Stimulated activated CD4-positive, alpha-beta T cell treated with anti-CD3 and anti-CD28 coated beads, Interleukin-2, amount 100 ng/mL, for 4 hours (primary cell): ENCODE measurements around the gene TMEM266.

Source experiments
- DNase-seq: peaks from one replicate; pipeline ENCODE4 v3.0.0-alpha.2; 2020; ENCODE audit warnings: low read depth

The TMEM266 gene

DNA sequence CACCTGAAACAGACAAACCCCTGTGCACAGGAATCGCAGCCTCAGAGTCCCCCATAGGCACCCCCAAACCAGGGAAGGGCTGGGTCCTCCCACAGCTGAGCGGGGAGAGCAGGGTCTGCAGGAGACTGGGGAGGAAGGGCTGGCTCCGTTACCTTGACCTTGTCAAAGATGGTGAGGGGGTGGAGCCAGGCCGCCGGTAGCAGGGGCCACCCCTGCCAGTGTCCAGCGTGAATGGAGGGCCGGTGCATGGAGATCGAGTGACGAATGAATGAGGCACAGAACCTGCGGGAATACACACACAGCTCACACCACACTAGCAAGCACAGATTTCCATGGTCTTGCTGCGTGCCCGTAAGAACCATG, 102.2 kb downstream of the TMEM266 start:
- DNase-seq, result no peak

DNA sequence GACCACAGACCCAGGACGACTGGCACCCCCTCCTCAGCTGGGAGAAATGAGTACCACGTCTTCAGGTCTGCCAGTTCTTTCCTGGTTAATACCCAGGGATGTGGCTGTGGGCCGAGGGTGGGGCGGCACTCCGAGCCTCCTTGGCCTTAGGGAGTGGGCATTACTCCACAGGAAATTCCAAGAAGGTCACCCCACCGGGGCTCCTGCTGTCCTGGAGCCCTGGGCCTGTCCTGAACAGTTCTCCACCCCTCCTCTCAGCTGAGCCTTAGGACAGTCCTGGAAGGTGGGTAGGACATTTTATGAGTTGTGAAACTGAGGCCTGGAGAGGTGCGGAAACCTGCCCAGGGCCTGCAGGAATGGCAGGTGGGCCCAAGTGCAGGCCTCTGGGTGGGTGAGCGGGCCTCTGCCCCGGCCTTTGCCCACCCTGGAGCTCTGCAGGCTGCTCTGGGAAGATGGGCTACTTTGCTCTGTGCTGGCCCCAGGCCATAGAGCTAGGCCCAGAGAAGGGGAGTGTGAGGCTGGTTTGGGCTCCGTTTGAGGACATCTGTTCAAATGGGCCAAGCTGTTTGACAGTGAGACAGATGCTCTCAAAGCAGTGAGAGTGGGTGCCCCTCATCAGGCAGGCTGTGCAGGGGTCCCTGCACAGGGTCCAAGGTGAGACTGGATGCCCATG, 103.1 kb downstream of the TMEM266 start:
- DNase-seq, result no peak

DNA sequence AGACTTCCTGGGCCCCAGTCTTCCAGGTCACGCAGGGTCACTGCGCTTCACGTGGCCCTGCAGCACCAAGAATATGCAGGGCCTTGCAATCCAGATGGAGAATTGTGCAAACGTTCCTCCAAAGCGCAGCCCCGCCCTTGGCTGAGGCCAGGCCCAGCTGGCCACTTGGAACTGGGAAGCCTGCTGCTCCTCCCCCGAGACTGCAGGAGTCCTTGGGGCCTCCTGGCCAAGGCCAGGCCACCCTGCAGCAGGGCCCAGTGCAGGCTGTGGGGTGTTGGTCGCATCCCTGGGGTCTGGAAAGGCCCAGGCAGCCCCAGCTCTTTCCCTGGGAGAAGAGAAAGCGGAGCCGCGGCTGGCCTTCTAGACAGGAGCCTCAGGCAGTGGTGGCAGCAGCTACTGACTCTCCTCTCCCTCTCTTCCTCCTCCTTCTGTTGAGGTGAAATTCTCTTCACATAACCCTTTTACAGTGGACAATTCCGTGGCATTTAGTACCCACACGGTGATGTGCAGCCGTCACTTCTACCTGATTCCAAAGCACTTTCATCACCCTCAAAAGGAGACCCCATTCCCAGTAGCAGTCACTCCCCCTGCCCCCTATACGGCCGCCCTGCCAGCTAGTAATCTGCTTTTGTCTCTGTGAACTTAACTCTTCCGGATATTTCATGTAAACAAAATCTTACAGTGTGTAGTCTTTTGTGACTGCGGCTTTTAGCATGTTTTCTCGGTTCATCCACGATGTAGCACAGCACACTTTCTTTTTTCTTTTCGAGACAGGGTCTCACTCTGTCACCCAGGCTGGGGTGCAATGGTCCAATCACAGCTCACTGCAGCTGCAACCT, 103.9 kb downstream of the TMEM266 start:
- DNase-seq, result no peak

DNA sequence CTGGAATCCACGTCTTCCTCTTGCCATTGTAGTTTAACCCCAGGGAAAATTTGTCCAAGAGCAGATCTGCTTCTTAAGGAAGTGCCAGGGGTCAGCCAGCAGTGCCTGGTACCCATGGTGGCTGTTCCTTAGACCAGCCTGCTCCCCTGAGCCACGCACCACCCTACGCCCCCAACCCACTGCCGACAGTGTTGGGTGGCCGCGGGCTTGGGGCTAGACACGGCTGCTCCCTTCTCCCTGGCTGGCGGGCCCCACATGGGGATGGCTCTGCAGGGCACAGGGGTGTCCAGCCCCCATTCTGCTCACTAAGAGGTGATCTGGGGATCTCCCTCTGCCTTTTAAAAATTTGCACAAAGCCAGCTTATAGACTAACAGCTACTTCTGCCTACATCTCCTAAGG, 104.8 kb downstream of the TMEM266 start:
- no peak for DNase-seq

DNA sequence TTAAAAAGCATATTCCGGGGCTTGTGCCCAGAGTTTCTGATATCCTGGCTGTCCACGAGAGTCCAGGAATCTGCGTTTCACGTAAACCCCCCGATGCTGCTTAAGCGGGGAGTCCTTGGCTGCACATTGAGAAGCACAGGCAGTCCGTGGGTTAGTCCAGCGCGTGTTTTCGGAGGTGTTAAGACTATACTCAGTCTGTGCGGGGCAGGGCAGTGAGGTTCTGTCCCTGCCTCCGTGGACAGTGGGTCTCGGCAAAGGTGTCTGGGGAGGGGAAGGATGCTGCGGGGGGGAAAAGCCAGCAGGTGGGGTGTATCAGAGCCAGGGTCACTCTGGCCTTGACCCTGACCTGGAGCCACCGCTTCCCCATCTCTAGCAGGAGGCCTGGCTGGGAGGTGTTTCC, 106.2 kb downstream of the TMEM266 start:
- no peak for DNase-seq

DNA sequence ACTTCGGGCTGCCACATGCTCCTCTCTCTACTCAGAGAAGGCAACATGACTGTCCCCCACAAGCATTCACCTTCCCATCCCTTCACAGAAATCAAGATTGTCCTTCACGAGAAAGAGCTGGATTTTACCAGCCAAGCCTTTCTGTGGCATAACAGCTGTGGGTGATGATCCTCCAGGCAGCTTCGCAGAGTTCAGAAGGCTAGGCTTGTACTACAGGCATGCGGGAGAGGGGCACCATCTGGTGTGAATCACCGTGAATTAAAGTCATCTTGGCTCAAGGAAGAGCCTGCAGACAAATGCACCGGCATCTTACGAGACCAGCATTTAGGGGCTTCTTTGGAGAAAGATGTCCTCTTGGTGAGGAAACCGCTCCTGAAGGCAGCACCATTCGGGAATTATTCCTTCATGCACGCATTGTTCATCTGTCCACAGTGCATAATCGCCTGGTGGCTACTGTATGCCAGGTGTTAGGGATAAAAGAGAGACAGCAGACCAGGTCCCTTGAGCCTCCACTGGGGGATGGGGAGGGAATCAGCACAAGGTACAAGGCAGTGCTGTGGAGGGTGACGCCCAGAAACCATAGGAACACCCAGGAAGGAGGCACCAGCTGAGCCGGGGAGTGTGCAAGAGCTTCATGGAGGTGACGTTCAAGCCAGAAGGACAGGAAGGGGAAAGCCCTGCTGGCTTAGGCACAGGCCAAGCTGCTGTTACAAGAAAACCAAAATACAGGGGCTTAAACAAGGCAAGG, 108.6 kb downstream of the TMEM266 start:
- no peak for DNase-seq

DNA sequence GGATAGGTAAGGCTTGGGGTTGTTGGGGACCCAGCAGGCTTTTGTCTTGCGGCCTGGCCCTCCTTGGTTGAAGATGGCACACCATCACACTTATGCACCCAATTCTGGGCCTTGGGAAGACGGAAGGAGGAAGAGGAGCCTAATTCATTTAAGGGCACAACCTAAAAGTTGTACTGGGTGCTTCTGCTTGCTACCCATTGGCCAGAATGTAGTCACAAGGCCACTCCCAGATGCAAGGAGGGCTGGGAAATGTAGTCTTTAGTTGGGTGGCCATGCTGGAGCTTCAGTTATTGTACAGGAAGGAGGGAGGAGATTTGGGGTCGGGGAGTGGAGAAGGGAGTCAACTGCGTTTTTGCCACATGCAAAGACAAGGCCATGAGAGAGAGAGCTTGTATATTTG, 109.2 kb downstream of the TMEM266 start:
- DNase-seq, result no peak

DNA sequence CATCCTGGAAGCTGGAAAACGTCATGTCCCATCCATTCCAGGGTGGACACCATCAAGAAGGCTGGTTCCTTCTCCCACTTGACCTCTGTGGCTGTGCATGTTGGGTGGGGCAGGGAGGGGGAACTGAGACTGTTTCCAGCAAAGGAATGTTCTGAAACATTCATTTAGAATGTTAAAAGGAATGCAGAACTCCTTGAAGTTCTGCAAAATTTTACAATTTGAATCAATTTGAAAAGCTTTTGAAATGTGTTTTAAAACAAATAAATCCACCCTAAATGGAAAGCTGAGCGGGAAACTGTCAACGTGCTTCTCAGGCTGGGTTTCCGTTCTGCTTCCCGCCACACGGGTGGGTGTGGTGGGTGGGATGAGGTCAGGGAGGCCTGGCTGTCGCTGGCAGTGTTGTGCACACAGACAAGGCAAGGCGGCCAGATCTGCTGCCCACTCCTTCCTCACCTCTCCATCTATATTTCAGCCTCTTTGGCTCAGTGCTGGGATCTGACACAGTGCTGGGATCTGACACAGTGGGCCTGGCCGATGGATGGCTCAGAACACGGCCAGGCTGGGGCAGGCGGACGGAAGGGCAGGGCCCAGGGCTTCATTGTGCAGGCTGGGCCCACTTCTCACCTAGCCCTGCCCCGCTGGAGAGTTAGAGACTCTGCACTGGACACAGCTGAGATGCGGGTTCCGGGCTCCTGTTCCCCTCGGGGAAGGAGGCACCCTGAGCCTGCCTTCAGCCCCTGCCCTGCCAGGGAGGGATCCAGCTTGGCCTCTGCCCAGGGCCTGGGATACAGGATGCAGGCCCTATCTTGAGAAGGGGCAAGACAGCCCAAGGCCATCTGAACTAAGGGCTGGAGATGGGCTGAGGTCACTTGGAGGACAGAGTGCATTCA, 110.4 kb downstream of the TMEM266 start:
- DNase-seq, result no peak

DNA sequence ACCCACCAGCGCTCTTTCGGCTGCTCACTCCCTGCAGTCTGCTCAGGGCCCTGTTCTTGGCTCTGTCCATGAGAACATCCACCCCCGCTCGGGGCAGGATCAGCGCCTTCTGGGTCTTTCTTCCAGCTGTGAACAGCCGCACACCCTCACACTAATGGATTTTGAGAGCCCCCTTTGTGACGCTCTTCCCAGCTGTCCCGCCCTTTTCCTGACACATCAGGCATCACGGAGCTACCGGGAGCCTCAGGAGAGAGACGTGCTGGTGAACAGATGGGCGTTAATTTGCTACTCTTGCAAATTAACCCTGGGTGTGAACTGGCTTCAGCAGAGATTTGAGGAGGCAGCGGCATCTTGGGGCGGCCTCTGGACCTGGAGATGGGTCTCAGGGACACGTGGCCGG, 113.0 kb downstream of the TMEM266 start:
- DNase-seq, result no peak

DNA sequence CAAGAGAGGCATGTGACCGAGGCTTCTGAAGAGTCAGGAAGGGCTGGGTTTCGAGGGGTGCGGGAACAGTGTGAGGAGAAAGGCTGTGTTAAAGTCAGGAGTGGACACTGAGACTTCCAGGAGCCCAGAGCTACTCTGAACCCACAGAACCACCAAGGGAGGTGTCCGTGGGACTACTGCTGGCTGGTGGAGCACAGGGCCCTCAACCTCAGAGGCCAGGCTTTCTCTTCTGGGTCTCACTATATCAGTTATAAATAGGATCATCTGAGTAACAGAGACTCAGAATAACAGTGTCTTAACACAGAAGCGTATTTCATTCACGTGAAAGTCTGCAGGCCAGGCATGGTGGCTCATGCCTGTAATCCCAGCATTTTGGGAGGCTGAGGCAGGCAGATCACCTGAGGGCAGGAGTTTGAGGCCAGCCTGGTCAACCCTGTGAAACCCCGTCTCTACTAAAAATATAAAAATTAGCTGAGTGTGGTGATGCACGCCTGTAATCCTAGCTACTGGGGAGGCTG, 113.6 kb downstream of the TMEM266 start:
- no peak for DNase-seq

DNA sequence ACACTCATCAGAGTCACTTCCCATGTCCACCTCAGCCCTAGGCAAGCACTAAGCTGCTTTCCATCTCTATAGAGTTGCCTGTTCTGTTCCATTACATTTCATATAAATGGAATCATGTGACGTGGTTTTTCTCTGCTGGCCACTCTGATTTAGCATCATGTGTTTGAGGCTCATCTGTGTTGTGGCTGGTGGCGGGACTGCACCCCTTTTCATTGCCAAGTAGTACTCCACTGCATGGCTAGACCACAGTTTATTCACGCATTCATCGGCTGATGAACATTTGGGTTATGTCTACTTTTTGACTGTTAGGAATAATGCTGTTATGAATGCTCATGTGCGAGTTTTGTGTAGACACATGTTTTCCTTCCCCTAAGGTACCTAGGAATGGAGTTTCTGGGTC, 114.9 kb downstream of the TMEM266 start:
- DNase-seq, result no peak

DNA sequence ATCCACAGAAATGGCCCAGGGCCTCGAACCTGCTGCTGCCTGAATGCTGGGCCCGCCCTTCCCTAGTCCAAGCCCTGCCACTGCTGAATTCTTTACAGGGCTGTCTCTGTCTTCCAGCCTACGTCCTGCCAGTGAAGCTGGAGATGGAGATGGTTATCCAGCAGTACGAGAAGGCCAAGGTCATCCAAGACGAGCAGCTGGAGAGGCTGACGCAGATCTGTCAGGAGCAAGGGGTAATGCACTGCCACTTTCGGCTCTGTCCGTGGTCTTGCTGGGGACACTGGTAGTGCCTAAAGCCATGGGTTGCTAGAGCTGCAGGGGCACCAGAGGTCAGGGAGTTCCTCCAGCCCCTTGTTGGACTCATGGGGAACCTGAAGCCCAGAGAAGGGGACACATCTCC, 115.7 kb downstream of the TMEM266 start:
- no peak for DNase-seq

DNA sequence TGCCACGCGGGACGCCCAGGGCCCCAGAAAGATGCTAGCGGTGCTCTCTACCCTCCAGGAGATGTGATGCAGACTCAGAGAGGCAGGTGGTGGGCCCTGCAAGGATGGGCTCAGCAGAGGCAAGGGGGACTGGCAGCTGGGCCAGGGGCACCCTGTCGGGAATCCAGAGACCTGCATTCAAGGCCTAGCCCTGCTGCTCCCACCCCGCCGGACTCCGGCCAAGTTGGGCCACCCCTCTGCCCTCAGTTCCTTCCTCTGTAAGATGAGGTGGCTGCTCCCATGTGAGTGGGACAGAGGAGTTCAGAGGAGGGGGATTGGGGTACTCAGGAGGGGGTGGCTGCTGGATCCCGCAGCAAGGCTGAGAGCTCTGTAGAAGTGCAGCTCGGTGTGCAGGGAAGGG, 116.3 kb downstream of the TMEM266 start:
- DNase-seq, result no peak

DNA sequence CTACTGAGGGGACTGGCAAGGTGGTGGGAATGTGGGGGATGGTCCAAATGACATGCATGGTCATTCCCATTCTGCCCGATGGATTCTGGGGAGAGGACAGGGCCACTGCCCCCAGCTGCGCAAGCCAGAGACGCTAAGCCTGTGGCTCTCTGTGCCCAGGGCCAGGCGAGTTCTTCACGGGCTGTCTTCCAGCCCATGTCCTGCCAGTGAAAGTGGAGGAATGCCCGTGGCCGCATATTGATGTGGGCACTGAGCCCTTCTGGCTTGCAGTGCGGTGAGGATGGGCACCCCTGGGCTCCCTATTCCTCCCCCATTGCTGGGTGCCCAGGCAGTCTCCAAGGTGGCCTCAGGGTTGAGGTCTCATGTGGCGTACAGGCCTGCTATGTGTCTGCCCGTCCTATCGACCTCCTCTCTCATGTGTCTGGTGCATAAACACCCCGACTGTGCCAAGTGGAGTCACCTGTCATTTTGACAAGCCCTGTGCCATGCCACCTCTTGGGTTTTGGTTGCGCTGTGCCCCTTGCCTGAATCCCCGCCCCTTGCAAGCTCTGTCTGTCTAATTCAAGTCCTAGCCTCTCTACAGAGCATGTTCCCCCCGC, 116.8 kb downstream of the TMEM266 start:
- DNase-seq, result no peak

DNA sequence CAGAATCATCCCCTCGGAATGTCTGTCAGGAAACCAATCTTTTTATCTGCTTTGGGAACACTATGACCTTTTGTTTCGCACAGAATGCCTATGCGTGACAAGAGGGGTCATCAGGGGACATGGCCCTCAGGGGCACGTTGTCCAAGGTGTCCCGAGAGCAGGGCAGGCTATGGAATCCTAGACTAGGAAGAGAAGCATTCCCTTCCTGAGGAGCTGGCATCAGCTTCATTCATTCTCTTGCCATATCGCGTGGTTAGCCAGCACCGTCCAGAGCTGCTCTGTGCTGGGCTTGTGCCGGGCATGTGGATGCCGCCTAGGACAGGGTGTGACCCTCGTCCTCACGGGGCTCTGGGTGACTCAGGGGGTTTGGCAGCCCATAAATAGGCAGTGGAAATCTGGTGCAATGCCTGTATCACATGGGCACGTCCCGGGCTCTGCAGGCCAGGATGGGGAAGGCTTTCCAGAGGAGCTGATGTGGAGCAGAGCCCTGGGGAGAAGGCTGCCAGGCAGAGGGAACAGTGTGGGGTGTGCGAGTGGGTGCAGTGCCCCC, 117.8 kb downstream of the TMEM266 start:
- DNase-seq, result no peak

DNA sequence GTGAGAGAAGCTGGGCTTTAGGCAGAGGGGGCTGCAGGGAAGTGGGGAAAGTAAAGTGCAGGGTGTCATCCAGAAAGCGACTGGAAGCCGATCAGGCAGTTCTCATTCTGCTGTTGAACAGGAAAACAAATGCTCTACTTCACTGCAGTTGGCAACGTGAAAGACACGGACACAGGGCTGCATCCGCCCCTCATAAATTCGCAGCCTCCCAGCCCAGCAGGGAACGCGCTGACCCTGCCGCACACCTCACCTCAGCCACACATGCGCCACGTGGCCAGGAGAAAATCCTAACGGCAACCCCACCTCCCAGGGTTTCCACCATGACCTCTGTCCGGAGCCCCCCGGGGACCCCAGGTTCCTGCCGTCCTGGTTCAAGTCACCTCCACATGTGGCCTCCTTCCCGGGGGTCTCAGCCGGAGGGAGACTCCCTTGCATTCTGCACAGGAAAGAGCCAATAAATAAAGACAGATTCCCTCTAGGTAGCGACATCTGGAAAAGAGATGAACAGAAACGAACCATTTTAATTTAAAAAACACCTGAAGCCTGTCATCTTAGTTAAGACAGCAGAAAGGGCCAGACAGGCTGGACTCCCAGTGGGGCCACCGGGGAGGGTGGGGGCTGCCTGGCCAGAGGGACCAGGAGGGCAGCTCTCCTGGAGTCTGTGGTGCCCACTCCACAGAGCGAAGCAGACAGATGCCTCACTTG, 118.7 kb downstream of the TMEM266 start:
- DNase-seq, result no peak

DNA sequence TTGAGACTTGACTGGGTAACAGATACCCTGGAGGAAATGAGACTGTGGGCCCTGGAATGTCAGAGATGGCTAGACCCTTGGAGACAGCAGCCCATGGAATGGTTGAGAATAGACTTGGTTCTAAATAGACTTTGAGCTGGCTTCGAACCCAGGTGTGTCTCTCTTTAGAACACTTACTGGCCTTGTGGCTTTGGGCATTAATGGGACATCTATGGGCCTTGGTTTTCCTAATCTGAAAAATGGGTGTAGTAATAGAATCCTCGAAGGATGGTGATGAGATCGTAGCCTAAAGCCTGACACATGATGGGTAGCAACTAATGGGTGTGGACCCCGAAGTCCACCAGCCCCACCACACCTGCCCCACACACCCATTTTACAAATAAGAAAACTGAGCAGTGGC, 119.2 kb downstream of the TMEM266 start:
- no peak for DNase-seq

DNA sequence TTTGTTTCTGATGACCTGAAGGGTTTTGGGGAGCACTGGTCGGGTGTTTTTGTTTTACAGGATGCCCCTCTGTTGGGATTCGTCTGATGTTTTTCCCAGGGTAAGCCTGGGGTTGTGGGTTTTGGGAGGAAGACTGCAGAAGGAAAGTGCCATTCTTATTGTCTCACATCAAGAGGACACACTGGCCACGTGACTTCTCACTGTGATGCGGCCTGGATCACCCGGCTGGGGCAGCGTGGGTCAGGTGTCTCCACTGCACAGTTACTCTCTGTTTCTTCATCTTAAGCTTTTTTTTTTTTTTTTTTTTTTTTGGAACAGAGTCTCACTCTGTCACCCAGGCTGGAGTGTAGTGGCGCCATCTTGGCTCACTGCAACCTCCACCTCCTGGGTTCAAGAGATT, 120.5 kb downstream of the TMEM266 start:
- no peak for DNase-seq

DNA sequence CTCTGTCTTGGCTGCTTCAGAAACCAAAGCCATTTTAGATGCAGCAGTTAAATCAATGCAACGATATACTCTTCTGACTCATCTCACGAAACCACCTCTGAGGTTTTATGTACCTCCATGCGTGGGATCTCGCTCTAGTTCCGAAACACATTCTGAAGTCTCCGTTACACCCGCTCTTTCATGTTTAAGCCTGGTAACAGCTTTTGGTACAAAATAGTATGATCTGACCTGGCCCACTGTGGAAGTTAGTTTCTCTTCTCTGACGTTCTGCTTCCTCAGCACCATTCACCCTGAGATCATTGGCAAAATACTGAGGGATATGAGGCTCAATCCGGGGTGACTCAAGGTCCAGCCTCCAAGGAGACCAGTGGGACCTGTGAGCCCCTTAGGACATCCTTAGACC, 121.9 kb downstream of the TMEM266 start:
- DNase-seq, result peak; percentile 22

DNA sequence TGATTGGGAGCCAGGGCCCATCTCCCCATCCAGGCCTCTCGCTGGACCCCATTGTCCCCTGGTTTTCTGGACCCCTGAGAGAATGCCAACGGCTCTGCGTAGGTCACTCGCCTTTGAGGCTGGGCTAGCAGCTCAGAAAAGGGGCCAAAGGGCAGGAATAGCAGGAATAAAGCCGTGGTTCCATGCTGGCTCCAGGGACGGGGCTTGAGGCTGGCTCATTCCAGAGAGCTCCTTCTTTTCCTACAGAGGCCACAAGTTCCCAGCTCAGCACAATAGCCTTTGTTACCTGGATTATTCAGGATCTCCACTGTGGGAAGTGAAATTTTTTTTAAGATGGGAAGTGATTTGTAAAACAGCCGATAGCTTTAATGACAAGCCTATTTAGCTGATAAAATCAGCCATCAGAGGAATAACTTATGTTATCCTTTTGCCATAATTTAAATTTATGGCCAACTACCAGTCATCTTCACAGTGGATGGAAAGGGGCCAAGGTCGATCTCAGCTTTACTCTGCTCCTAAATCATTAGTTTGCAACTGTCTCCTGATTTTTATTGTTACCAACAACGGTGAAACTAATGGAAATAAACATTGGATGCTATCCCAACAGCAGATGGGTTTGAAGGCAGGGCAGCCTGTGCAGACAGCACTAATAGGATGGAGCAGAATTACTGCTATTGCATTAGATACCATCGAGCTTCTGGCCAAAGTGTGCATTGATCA, 124.3 kb downstream of the TMEM266 start:
- no peak for DNase-seq
